PFSK-1 (cell line): ENCODE data around the gene SLC22A17.

Source experiments
- POLR2AphosphoS5 ChIP-seq: IDR thresholded peaks from 2 replicates; pipeline ENCODE4 v1.6.1; 2012; ENCODE audit warnings: low read depth, mild to moderate bottlenecking, control low read depth, low read length, moderate library complexity
- TAF1 ChIP-seq: IDR thresholded peaks from 2 replicates; pipeline ENCODE4 v1.6.1; 2012; ENCODE audit warnings: low read length, control low read depth, borderline replicate concordance; ENCODE audit not compliant: insufficient read depth

DNA sequence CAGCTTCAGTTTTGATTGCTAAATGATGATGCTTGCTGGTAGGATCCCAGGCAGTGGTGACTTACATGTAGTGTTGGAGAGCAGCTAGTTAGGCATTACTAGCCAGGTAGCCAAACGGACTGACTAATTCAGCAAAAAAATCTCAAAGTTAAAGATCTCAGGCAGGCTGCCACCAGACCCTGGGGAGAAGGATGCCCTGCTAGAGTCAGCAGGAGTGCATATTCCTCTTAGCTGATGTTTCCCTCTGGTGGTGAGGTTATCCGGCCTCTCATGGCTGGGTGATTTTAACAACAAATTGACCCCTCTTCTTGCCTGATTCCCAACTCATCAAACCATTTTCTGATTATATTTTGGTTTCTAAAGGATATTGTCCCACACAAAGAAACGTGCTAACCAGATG is 9.5 kb upstream of the SLC22A17 start:
- TF ChIP-seq POLR2AphosphoS5 (no peak), TAF1 (no peak)
